Hematopoietic multipotent progenitor cell treated with erythropoietin and hydrocortisone succinate and interleukin-3 and kit ligand, for 6 days (in vitro differentiated cells): Measurements from ENCODE around the gene KRTAP4-11.
"Not testable (repeated sequence)": the region's sequence is repeated elsewhere in the genome, so short reads cannot be mapped to it uniquely, and the experiment has no call there.

Source experiments
- DNase-seq: peaks from one replicate; pipeline ENCODE4 v3.0.0-alpha.2; 2015

The KRTAP4-11 gene

DNA sequence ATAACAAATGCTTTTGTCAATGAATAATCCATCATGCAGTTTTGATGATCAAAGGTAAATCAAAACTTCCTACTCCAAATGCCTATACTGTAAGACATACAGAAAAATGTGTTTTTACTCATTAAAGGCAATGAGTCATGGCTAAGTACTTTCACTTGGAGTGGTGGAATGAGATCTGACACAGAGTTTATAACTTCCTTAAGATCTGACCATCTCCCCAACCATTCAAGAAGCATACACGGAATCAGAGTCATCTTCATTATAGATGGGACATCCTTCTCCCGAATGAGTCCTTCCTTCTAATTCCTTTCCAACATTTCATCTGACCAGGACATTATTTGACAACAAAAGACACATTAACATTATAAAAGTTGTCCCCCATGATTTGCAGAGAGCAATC lies 34.7 kb downstream of the KRTAP4-11 start:
- not testable (repeated sequence) for DNase-seq

GRCh38 chr17:41082626-41083025 lies 35.5 kb downstream of the KRTAP4-11 start:
- DNase-seq = no peak

DNA sequence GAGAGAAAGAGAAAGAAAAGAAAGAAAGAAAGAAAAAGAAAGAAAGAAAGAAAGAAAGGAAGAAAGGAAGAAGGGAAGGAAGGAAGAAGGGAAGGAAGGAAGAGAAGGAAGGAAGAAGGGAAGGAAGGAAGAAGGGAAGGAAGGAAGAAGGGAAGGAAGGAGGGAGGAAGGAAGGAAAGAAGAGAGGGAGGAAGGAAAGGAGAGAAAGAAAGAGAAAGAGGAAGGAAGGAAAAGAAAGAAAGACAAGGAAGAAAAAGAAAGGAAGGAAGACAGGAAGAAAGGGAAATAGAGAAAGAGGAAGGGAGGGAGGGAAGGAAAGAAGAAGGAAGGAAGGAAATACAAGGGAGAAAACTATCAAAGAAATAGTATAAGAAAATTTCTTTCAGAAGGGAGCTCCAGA lies 41.4 kb downstream of the KRTAP4-11 start:
- no peak for DNase-seq

GRCh38 chr17:41073676-41074075 lies 44.5 kb downstream of the KRTAP4-11 start:
- no peak for DNase-seq

GRCh38 chr17:41071606-41072360 lies 46.4 kb downstream of the KRTAP4-11 start:
- no peak for DNase-seq

- DNase-seq = no peak
These were observed 49.1 kb downstream of the KRTAP4-11 start for GRCh38 chr17:41069031-41069430.

GRCh38 chr17:41067281-41067680 lies 50.9 kb downstream of the KRTAP4-11 start:
- no peak for DNase-seq
